Fibroblast of skin of back (primary cell): ENCODE data around the gene ST6GALNAC3.
A peak's percentile ranks its signal among the peaks of the same experiment; 100 is the strongest.
"Not testable (repeated sequence)": the region's sequence is repeated elsewhere in the genome, so short reads cannot be mapped to it uniquely, and the experiment has no call there.

Source experiments
- DNase-seq: peaks from one replicate; pipeline ENCODE4 v3.0.0-alpha.2; 2013

The ST6GALNAC3 gene

GRCh38 chr1:76202670-76203069, 128.1 kb downstream of the ST6GALNAC3 start:
- no peak for DNase-seq

- DNase-seq: no peak
Observed at GRCh38 chr1:76203127-76203526, 128.6 kb downstream of the ST6GALNAC3 start.

- no peak for DNase-seq
Observed at GRCh38 chr1:76209238-76209637, 134.7 kb downstream of the ST6GALNAC3 start.

- DNase-seq: no peak
Observed at GRCh38 chr1:76209648-76210047, 135.1 kb downstream of the ST6GALNAC3 start.

- no peak for DNase-seq
Observed at GRCh38 chr1:76210160-76210559, 135.6 kb downstream of the ST6GALNAC3 start.

GRCh38 chr1:76218888-76219287, 144.3 kb downstream of the ST6GALNAC3 start:
- DNase-seq: no peak

GRCh38 chr1:76219366-76219818, 144.8 kb downstream of the ST6GALNAC3 start:
- peak; percentile 37 for DNase-seq

- DNase-seq: no peak
Observed at GRCh38 chr1:76224752-76225151, 150.2 kb downstream of the ST6GALNAC3 start.

GRCh38 chr1:76225526-76225925, 151.0 kb downstream of the ST6GALNAC3 start:
- DNase-seq: no peak

- DNase-seq: no peak
Observed at GRCh38 chr1:76227621-76228020, 153.1 kb downstream of the ST6GALNAC3 start.

GRCh38 chr1:76229279-76230005, 154.9 kb downstream of the ST6GALNAC3 start:
- DNase-seq: no peak

- DNase-seq: no peak
Observed at GRCh38 chr1:76230842-76231281, 156.3 kb downstream of the ST6GALNAC3 start.

- no peak for DNase-seq
Observed at GRCh38 chr1:76231320-76231719, 156.8 kb downstream of the ST6GALNAC3 start.

- DNase-seq: no peak
Observed at GRCh38 chr1:76232666-76233065, 158.1 kb downstream of the ST6GALNAC3 start.

GRCh38 chr1:76234061-76234460, 159.5 kb downstream of the ST6GALNAC3 start:
- DNase-seq: no peak

GRCh38 chr1:76237211-76237610, 162.7 kb downstream of the ST6GALNAC3 start:
- no peak for DNase-seq

GRCh38 chr1:76238094-76238628, 163.6 kb downstream of the ST6GALNAC3 start:
- DNase-seq: peak; percentile 50

- DNase-seq: no peak
Observed at GRCh38 chr1:76239470-76239918, 164.9 kb downstream of the ST6GALNAC3 start.

GRCh38 chr1:76240316-76240715, 165.8 kb downstream of the ST6GALNAC3 start:
- DNase-seq: no peak

GRCh38 chr1:76242587-76242986, 168.0 kb downstream of the ST6GALNAC3 start:
- not testable (repeated sequence) for DNase-seq

GRCh38 chr1:76247261-76247852, 172.8 kb downstream of the ST6GALNAC3 start:
- no peak for DNase-seq

- DNase-seq: no peak
Observed at GRCh38 chr1:76250271-76250670, 175.7 kb downstream of the ST6GALNAC3 start.

GRCh38 chr1:76252431-76252830, 177.9 kb downstream of the ST6GALNAC3 start:
- DNase-seq: peak; percentile 9
